HEK293T (cell line): ENCODE data around the gene NR6A1.

ENCODE experiments used
- CTCF ChIA-PET: fragments of 350-600 bp; formaldehyde crosslinking; extraction: SDS; loops from one replicate; lab custom pipeline; 2021; ENCODE audit warnings: antibody characterized with exemption, inconsistent platforms; lab: Yijun Ruan, JAX
- POLR2A ChIA-PET: fragments of 350-600 bp; formaldehyde crosslinking; extraction: SDS; loops from one replicate; lab custom pipeline; 2020; ENCODE audit warnings: antibody characterized with exemption, inconsistent platforms; lab: Yijun Ruan, JAX
- DNase-seq: peaks from one replicate; pipeline ENCODE4 v3.0.0; 2012; ENCODE audit warnings: mixed read lengths; ENCODE audit errors: extremely low spot score
- ARNT ChIP-seq: fragments of 450-650 bp; IDR thresholded peaks from 2 replicates; pipeline ENCODE4 v1.6.1; 2017; ENCODE audit warnings: mild to moderate bottlenecking
- BHLHE40 ChIP-seq: fragments of 450-650 bp; IDR thresholded peaks from 2 replicates; pipeline ENCODE4 v1.6.1; 2016; ENCODE audit warnings: mild to moderate bottlenecking, moderate library complexity, borderline replicate concordance
- CTBP1 ChIP-seq: fragments of 450-650 bp; IDR thresholded peaks from 2 replicates; pipeline ENCODE4 v1.6.1; 2016; ENCODE audit warnings: borderline replicate concordance
- ELF4 ChIP-seq: fragments of 450-650 bp; IDR thresholded peaks from 2 replicates; pipeline ENCODE4 v1.6.1; 2017; ENCODE audit warnings: antibody characterized with exemption
- FOXA1 ChIP-seq: fragments of 450-650 bp; IDR thresholded peaks from 2 replicates; pipeline ENCODE4 v1.6.1; 2016; ENCODE audit warnings: mild to moderate bottlenecking
- FOXK2 ChIP-seq: fragments of 450-650 bp; IDR thresholded peaks from 2 replicates; pipeline ENCODE4 v1.6.1; 2016; ENCODE audit warnings: mild to moderate bottlenecking
- FOXM1 ChIP-seq: fragments of 450-650 bp; IDR thresholded peaks from 2 replicates; pipeline ENCODE4 v1.6.1; 2017; ENCODE audit warnings: mild to moderate bottlenecking, borderline replicate concordance
- HDGF ChIP-seq: fragments of 450-650 bp; IDR thresholded peaks from 2 replicates; pipeline ENCODE4 v1.6.1; 2017; ENCODE audit warnings: antibody characterized with exemption, borderline replicate concordance
- L3MBTL2 ChIP-seq: fragments of 450-650 bp; conservative IDR thresholded peaks from 2 replicates; pipeline ENCODE4 v1.6.1; 2016; ENCODE audit warnings: mild to moderate bottlenecking
- LEF1 ChIP-seq: fragments of 450-650 bp; IDR thresholded peaks from 2 replicates; pipeline ENCODE4 v1.6.1; 2017; ENCODE audit warnings: mild to moderate bottlenecking, borderline replicate concordance
- NFRKB ChIP-seq: fragments of 450-650 bp; IDR thresholded peaks from 2 replicates; pipeline ENCODE4 v1.6.1; 2016; ENCODE audit warnings: mild to moderate bottlenecking, moderate library complexity
- SP1 ChIP-seq: fragments of 450-650 bp; IDR thresholded peaks from 2 replicates; pipeline ENCODE4 v1.6.1; 2017
- SUZ12 ChIP-seq: fragments of 450-650 bp; IDR thresholded peaks from 2 replicates; pipeline ENCODE4 v1.6.1; 2016; ENCODE audit warnings: mild to moderate bottlenecking
- TARDBP ChIP-seq: fragments of 450-650 bp; IDR thresholded peaks from 2 replicates; pipeline ENCODE4 v1.6.1; 2016
- ZNF384 ChIP-seq: fragments of 450-650 bp; IDR thresholded peaks from 2 replicates; pipeline ENCODE4 v1.6.1; 2016
- TF ChIP-seq, protein P1 (sequence below): fragments of 450-650 bp; IDR thresholded peaks from 2 replicates; pipeline ENCODE4 v1.6.1; 2016

The NR6A1 gene

DNA sequence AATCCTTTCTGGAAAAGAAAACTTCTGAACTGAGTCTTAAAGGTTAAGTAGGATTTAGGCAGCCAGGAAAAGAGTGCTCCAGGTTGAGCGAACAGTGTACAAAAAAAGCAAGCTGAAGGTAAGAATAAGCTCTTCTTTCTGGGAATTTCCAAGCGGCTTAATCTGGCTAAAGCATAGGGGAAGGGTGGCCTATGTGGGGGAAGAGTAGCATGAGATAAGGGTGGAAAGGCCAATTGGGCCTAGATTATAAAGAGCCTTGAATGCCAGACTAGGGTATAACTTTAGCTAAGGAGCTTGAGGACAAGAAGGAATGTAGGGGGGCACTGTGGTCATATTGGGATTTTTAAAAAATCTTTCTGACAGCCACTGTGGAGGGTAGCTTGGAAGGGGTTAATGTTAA, 226.6 kb downstream of the NR6A1 start:
- TF ChIP-seq FOXA1 (no peak), L3MBTL2 (no peak), BHLHE40 (no peak), TARDBP (no peak), HDGF (no peak), ELF4 (no peak), LEF1 (no peak), ZNF384 (no peak), CTBP1 (no peak), FOXM1 (no peak), FOXK2 (no peak)
- ChIA-PET CTCF (interaction anchor here (0.7 to 1.2 kb wide), 2 partner anchors 167 to 345 kb away, joined by 3 read pairs; no protein-coding TSS in a partner anchor), POLR2A (no interaction called here)
- DNase-seq = no peak

DNA sequence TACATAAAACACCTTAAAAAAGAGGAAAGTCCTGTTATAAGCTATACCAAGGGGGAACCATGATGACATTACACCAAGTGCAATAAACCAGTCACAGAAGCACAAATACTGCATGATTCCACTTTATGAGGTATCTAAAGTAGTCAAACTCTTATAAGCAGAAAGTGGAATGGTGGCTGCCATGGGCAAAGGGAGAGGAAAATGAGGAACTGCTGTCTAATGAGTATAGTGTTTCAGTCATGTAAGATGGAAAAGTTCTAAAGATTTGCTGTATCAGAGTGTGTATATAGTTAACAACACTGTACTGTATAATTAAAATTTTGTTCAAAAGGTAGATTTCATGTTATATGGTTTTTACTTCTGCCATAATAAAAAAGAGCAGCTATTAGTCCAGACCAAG, 229.3 kb downstream of the NR6A1 start:
- ChIA-PET POLR2A (no interaction called here), CTCF (no interaction called here)
- no peak for DNase-seq
- no peak for TF ChIP-seq ZNF384
- TF ChIP-seq FOXA1 = no peak
- TF ChIP-seq SP1 = no peak
- TF ChIP-seq LEF1 = no peak
- no peak for TF ChIP-seq BHLHE40
- no peak for TF ChIP-seq HDGF
- TF ChIP-seq TARDBP = no peak
- TF ChIP-seq ARNT = no peak
- TF ChIP-seq FOXM1 = no peak
- no peak for TF ChIP-seq SUZ12
- no peak for TF ChIP-seq CTBP1
- TF ChIP-seq ELF4 = no peak
- TF ChIP-seq, protein P1, sequence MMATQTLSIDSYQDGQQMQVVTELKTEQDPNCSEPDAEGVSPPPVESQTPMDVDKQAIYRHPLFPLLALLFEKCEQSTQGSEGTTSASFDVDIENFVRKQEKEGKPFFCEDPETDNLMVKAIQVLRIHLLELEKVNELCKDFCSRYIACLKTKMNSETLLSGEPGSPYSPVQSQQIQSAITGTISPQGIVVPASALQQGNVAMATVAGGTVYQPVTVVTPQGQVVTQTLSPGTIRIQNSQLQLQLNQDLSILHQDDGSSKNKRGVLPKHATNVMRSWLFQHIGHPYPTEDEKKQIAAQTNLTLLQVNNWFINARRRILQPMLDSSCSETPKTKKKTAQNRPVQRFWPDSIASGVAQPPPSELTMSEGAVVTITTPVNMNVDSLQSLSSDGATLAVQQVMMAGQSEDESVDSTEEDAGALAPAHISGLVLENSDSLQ = no peak
- no peak for TF ChIP-seq FOXK2
- no peak for TF ChIP-seq NFRKB
- TF ChIP-seq L3MBTL2 = no peak

DNA sequence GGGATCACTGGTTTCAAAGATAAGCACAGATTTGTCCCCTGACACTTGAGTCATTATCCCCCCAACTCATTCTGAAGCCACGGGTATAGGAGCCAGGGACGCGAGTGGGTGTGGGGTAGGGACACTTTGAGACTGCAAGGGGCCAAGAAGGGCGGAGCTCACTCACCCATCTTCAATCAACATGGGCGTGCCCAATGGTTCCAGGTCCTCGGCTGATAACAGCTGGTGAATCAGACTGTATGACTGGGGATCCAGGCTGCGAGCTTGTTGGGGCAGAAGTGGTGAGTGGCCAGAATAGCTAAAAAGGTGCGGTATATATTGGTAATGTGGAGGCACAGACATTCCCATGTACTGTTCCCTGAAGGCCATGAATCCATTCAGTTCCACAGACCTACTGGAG, 233.2 kb downstream of the NR6A1 start:
- ChIA-PET CTCF (interaction anchor here (0.6 to 1.9 kb wide), 5 partner anchors 8 to 160 kb away, joined by 5 to 9 read pairs (median 6); no protein-coding TSS in a partner anchor), POLR2A (no interaction called here)
- no peak for DNase-seq
- TF ChIP-seq SP1 (no peak), ELF4 (no peak), BHLHE40 (no peak), HDGF (no peak)

DNA sequence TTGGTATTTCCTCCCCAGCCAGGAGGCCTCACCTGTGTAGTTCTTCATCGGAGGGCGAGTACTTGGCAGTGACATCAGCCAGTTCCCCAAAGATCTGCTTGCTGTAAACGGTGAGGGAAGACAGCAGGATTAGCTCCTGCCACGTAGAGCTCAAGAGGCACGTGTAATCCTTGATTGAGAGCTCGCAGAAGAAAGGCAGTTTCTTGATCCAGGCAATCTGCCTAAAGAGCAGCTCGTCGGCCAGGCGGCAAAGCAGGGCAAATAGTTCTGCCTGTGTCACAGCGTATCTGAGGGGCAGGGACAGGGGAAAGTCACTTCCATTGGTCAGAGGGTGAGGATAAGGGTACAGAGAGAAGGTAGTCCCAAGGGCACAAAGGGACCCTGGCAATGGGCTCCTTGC, 235.3 kb downstream of the NR6A1 start:
- TF ChIP-seq CTBP1 = no peak
- no peak for TF ChIP-seq BHLHE40
- TF ChIP-seq, protein P1 = no peak
- TF ChIP-seq SUZ12 = no peak
- no peak for TF ChIP-seq FOXA1
- no peak for TF ChIP-seq L3MBTL2
- TF ChIP-seq ZNF384 = no peak
- TF ChIP-seq FOXM1 = no peak
- no peak for TF ChIP-seq LEF1
- TF ChIP-seq ARNT = no peak
- no peak for TF ChIP-seq SP1
- TF ChIP-seq HDGF = no peak
- no peak for DNase-seq
- CTCF ChIA-PET = interaction anchor here (1.3 to 1.9 kb wide), 2 partner anchors 12 to 208 kb away, joined by 4 to 5 read pairs; no protein-coding TSS in a partner anchor
- POLR2A ChIA-PET = no interaction called here

DNA sequence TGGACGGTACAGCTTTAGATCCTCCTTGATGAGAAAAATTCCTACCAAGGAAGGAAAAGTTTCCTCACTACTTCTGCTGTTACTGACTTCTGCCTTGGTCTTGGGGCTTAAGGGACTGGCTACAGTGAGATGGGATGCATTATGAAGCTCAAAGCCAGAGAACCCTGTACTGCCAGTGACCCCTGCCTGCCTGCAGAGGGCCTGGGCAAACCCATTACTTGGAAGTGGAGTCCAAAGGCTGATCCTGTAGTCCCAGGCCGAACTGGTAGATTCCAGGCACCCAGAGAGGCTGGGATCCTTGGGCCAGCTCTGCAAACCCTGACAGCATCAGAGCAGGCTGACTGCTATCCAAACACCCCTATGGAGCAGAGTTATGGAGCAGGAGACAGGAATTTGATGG, 238.2 kb downstream of the NR6A1 start:
- POLR2A ChIA-PET = no interaction called here
- DNase-seq = no peak
- no peak for TF ChIP-seq BHLHE40
- CTCF ChIA-PET = interaction anchor here (1.3 kb wide), 1 partner anchor 9 kb away, joined by 4 read pairs; no protein-coding TSS in a partner anchor

DNA sequence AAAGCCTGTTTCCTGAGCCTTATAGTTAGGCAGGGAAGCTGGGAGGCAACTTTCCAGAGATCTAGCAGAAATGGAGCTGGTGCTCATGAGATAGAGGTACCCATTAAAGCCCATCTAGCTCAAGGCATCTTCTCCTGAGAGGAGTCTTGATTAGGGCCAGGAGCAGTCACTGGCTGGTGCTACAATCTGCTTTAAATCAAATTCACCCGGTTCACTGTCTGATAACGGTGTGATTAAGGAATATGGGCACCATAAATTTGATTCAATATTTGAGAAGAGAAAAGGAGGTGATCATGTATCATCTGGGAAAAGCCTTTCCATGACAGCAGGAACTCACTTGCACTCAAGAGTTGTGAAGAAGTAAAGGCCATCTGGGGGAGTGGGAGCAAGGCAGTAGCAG, 240.0 kb downstream of the NR6A1 start:
- CTCF ChIA-PET = interaction anchor here (0.5 kb wide), 1 partner anchor 12 kb away, joined by 6 read pairs; no protein-coding TSS in a partner anchor
- no peak for DNase-seq
- POLR2A ChIA-PET = no interaction called here
- no peak for TF ChIP-seq CTBP1
- TF ChIP-seq LEF1 = no peak
- TF ChIP-seq BHLHE40 = no peak
- no peak for TF ChIP-seq FOXM1
- no peak for TF ChIP-seq ZNF384
- TF ChIP-seq FOXA1 = no peak
- no peak for TF ChIP-seq NFRKB
- TF ChIP-seq HDGF = no peak
- no peak for TF ChIP-seq ELF4
- no peak for TF ChIP-seq ARNT
- no peak for TF ChIP-seq L3MBTL2

DNA sequence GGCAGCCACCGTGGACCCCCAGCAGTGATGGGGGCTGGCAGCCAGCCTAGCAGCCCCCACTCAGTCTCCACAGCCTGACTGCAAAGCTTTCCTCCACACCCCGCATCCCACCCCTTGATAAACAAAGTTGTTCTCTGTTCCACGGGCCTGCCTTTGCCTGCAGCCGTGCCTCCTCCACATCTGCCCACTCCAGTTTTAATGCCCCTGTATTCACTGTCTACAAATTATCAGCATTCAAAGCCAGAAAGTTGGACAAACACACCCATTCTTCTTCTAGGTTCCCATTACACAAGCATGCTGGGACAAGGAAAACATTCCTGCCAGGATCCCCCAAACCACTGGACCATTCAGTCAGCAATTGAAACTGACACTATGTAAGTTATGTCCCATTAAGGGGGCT, 240.9 kb downstream of the NR6A1 start:
- ChIA-PET CTCF (no interaction called here), POLR2A (no interaction called here)
- DNase-seq = no peak
- TF ChIP-seq FOXM1 (no peak), SUZ12 (no peak), LEF1 (no peak), SP1 (no peak), L3MBTL2 (no peak), ARNT (no peak), TARDBP (no peak), FOXK2 (no peak)
